Measurements from ENCODE around the gene P2RY8.
"Not testable (repeated sequence)": the region's sequence is repeated elsewhere in the genome, so short reads cannot be mapped to it uniquely, and the experiment has no call there.

Gene P2RY8

DNA sequence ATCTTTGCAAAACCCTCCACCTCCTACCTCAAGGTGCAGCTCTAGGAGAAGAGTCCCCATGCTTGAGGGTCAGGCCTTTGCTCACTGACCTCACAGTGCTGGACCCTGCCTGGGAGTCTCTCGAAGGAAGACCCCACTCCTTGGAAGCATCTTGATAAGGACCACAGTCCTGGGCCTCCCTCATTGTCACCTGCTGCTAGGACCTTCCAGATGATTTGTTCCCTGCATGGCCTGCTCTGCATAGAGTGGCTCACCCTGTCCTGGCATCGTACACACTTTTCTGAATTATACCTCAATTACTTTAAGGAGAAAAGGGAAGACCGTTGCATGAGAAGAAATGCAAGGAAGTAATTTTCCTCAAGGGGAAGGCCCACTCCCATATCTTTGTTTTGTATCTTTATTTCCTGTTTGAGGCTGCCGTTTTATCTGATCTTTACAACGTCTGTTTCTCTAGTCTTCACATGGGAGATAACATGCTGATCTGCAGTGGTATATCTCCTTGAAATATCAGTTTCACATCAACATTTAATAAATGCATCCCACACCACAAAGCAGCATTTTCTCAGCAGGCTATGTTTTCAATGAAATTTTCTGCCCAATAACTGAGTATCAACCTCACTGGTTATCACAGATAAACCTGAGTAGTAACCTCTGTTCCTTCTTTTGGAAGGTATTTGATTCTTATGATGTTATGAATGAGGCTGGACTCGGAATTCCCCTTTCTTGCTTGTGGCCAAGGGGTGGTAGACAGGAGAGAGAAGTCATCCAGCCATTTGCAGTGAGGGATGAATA lies 39.4 kb upstream of the P2RY8 start:
- H3K4me3 ChIP-seq (replicated peaks in 1 of 2; ENCODE audit: low read depth in 2 of 2, low read length in 2 of 2) = no peak overlapping the region
- DNase-seq (ENCODE audit: low read depth in 2 of 2) = no peak

GRCh38 chrX:1574181-1574580 lies 37.2 kb upstream of the P2RY8 start:
- DNase-seq (ENCODE audit: low read depth in 2 of 2); H3K4me3 ChIP-seq (replicated peaks in 1 of 2; ENCODE audit: low read depth in 2 of 2, low read length in 2 of 2): not testable (repeated sequence)

More for the DNA sequence above, 39.4 kb upstream of the P2RY8 start:
- TF ChIP-seq CTCF (IDR thresholded peaks at IDR 0.05; ENCODE audit: low read depth, low read length) = no peak

- no peak for TF ChIP-seq CTCF (IDR thresholded peaks at IDR 0.05; ENCODE audit: low read depth, low read length)
- H3K4me3 ChIP-seq (replicated peaks in 1 of 2; ENCODE audit: low read depth in 2 of 2, low read length in 2 of 2) = no peak overlapping the region
Measured at GRCh38 chrX:1564750-1565683, 28.0 kb upstream of the P2RY8 start.

DNA sequence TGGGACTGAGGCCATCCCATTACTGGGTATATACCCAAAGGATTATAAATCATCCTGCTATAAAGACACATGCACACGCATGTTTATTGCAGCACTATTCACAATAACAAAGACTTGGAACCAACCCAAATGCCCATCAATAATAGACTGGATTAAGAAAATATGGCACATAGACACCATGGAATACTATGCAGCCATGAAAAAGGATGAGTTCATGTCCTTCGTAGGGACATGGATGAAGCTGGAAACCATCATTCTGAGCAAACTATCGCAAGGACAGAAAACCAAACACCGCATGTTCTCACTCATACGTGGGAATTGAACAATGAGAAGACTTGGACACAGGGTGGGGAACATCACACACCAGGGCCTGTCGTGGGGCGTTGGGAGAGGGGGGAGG lies 27.1 kb upstream of the P2RY8 start:
- not testable (repeated sequence) for H3K4me3 ChIP-seq (replicated peaks in 1 of 2; ENCODE audit: low read depth in 2 of 2, low read length in 2 of 2); DNase-seq (ENCODE audit: low read depth in 2 of 2)

More at GRCh38 chrX:1564750-1565683, 28.0 kb upstream of the P2RY8 start:
- no peak for DNase-seq (ENCODE audit: low read depth in 2 of 2)

DNA sequence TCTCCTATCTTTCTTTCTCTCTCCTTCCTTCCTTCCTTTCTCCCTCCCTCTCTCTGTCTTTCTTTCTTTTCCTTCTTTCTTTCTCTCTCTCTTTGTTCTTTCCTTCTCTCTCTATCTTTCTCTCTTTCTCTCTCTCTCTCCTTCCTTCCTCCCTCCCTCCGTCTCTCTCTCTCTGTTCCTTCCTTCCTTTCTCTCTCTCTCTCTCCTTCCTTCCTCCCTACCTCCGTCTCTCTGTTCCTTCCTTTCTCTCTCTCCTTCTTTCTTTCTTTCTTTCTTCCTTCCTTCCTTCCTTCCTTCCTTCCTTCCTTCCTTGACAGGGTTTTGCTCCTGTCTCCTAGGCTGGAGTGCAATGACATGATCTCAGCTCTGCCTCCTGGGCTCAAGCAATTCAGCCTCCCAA lies 24.2 kb upstream of the P2RY8 start:
- no peak for DNase-seq (ENCODE audit: low read depth in 2 of 2)
- H3K4me3 ChIP-seq (replicated peaks in 1 of 2; ENCODE audit: low read depth in 2 of 2, low read length in 2 of 2) = no peak overlapping the region

DNA sequence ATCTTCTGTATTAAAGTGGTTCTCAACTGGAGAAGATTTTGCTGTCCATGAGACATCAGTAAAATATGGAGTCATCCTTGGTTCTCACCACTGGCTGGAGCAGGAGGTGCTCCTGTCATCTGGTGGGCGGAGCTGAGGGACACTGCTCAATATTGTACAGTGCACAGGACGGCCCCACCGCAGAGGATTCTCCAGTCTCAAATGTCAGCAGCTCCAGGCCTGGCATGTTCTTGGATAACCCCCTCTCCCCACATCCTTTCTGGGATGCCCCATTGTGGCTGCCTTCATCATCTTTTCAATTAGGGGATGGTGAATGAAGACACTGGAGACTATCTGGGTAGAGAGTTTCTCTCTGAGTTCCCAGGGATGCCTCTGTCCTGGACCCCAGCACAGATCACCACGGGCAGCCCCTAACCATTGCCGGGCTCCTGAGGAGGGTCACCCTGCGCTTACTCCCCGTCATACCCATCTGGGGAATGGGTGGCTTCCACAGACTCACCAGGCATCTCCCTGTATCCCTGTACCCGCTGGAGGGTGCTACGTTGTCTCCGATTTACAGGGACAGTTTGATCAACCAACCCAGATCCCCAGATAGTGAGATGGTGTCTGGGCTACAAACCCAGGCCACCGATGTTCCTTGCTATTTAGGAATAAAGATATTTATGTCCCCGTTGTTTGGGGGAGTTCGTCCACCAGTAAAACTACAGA lies 21.9 kb upstream of the P2RY8 start:
- DNase-seq (ENCODE audit: low read depth in 2 of 2) = no peak
- H3K4me3 ChIP-seq (replicated peaks in 1 of 2; ENCODE audit: low read depth in 2 of 2, low read length in 2 of 2) = no peak overlapping the region
- TF ChIP-seq CTCF (IDR thresholded peaks at IDR 0.05; ENCODE audit: low read depth, low read length) = no peak

More for the DNA sequence above, 24.2 kb upstream of the P2RY8 start:
- no peak for TF ChIP-seq CTCF (IDR thresholded peaks at IDR 0.05; ENCODE audit: low read depth, low read length)

- DNase-seq (ENCODE audit: low read depth in 2 of 2) = not testable (repeated sequence)
Measured at GRCh38 chrX:1557442-1557841, 20.5 kb upstream of the P2RY8 start.

DNA sequence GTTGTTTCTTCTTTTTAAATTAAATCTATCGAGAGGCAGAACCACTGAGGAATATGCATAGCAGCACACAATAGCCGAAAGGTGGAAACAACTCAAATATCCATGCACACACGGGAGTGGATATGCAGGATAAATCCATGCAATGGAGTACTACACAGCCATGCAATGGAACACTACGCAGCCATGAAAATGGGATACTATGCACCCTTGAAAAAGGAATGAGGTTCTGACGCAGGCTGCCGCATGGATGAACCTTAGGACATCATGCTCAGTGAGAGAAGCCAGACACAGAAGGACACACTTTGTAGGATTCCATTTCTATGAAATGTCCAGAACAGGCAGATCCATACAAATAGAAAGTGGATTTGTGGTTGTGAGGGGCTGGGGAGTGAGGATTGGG lies 18.4 kb upstream of the P2RY8 start:
- TF ChIP-seq CTCF (IDR thresholded peaks at IDR 0.05; ENCODE audit: low read depth, low read length) = no peak
- DNase-seq (ENCODE audit: low read depth in 2 of 2) = no peak
- no peak overlapping the region for H3K4me3 ChIP-seq (replicated peaks in 1 of 2; ENCODE audit: low read depth in 2 of 2, low read length in 2 of 2)

More at GRCh38 chrX:1557442-1557841, 20.5 kb upstream of the P2RY8 start:
- not testable (repeated sequence) for H3K4me3 ChIP-seq (replicated peaks in 1 of 2; ENCODE audit: low read depth in 2 of 2, low read length in 2 of 2)

Data from cardiac fibroblast (primary cell).